HL-60 (cell line): ENCODE data around the gene ZBTB7C.

Source experiments
- GABPA ChIP-seq: IDR thresholded peaks from 2 replicates; pipeline ENCODE4 v1.6.1; 2012; ENCODE audit warnings: low read depth
- POLR2AphosphoS5 ChIP-seq: IDR thresholded peaks from 2 replicates; pipeline ENCODE4 v1.6.1; 2012; ENCODE audit warnings: low read depth
- SPI1 ChIP-seq: IDR thresholded peaks from 2 replicates; pipeline ENCODE4 v1.6.1; 2012; ENCODE audit warnings: low read depth, mild to moderate bottlenecking, borderline replicate concordance
- TF ChIP-seq, protein P1 (sequence below): IDR thresholded peaks from one replicate; pipeline ENCODE4 v1.5.1; 2011; ENCODE audit warnings: low read length, control low read depth, inconsistent platforms; ENCODE audit not compliant: insufficient read depth
- TF ChIP-seq, protein P2 (sequence below): IDR thresholded peaks from 2 replicates; pipeline ENCODE4 v1.6.1; 2012; ENCODE audit warnings: low read depth; ENCODE audit not compliant: insufficient replicate concordance

GRCh38 chr18:48206887-48207286 is 202.3 kb downstream of the ZBTB7C start:
- TF ChIP-seq, protein P1, sequence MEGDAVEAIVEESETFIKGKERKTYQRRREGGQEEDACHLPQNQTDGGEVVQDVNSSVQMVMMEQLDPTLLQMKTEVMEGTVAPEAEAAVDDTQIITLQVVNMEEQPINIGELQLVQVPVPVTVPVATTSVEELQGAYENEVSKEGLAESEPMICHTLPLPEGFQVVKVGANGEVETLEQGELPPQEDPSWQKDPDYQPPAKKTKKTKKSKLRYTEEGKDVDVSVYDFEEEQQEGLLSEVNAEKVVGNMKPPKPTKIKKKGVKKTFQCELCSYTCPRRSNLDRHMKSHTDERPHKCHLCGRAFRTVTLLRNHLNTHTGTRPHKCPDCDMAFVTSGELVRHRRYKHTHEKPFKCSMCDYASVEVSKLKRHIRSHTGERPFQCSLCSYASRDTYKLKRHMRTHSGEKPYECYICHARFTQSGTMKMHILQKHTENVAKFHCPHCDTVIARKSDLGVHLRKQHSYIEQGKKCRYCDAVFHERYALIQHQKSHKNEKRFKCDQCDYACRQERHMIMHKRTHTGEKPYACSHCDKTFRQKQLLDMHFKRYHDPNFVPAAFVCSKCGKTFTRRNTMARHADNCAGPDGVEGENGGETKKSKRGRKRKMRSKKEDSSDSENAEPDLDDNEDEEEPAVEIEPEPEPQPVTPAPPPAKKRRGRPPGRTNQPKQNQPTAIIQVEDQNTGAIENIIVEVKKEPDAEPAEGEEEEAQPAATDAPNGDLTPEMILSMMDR = no peak
- TF ChIP-seq POLR2AphosphoS5 (no peak), SPI1 (no peak), GABPA (no peak)
- TF ChIP-seq, protein P2, sequence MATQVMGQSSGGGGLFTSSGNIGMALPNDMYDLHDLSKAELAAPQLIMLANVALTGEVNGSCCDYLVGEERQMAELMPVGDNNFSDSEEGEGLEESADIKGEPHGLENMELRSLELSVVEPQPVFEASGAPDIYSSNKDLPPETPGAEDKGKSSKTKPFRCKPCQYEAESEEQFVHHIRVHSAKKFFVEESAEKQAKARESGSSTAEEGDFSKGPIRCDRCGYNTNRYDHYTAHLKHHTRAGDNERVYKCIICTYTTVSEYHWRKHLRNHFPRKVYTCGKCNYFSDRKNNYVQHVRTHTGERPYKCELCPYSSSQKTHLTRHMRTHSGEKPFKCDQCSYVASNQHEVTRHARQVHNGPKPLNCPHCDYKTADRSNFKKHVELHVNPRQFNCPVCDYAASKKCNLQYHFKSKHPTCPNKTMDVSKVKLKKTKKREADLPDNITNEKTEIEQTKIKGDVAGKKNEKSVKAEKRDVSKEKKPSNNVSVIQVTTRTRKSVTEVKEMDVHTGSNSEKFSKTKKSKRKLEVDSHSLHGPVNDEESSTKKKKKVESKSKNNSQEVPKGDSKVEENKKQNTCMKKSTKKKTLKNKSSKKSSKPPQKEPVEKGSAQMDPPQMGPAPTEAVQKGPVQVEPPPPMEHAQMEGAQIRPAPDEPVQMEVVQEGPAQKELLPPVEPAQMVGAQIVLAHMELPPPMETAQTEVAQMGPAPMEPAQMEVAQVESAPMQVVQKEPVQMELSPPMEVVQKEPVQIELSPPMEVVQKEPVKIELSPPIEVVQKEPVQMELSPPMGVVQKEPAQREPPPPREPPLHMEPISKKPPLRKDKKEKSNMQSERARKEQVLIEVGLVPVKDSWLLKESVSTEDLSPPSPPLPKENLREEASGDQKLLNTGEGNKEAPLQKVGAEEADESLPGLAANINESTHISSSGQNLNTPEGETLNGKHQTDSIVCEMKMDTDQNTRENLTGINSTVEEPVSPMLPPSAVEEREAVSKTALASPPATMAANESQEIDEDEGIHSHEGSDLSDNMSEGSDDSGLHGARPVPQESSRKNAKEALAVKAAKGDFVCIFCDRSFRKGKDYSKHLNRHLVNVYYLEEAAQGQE = no peak
